AG09319 (cell line): ENCODE data around the gene WTAP.

Experiments used
- DNase-seq: peaks from one replicate; pipeline ENCODE4 v3.0.0-alpha.2; 2010; ENCODE audit warnings: low read depth; ENCODE audit errors: extremely low read depth
- CTCF ChIP-seq: IDR thresholded peaks from 2 replicates; pipeline ENCODE4 v1.5.1; 2011; ENCODE audit warnings: low read depth, mild to moderate bottlenecking, inconsistent platforms, low read length, moderate library complexity

WTAP gene

GRCh38 chr6:159682295-159682694 is 45.0 kb upstream of the WTAP start:
- TF ChIP-seq CTCF: no peak
- DNase-seq: no peak

- no peak for TF ChIP-seq CTCF
- DNase-seq: no peak
These were observed 44.5 kb upstream of the WTAP start for GRCh38 chr6:159682810-159683209.

- no peak for DNase-seq
- no peak for TF ChIP-seq CTCF
These were observed 43.3 kb upstream of the WTAP start for GRCh38 chr6:159684013-159684304.

GRCh38 chr6:159686040-159686439 is 41.3 kb upstream of the WTAP start:
- DNase-seq: no peak
- TF ChIP-seq CTCF: no peak

- TF ChIP-seq CTCF: no peak
- no peak for DNase-seq
These were observed 40.6 kb upstream of the WTAP start for GRCh38 chr6:159686703-159687102.

- no peak for DNase-seq
- TF ChIP-seq CTCF: no peak
These were observed 40.0 kb upstream of the WTAP start for GRCh38 chr6:159687341-159687740.

- no peak for TF ChIP-seq CTCF
These were observed 38.9 kb upstream of the WTAP start for GRCh38 chr6:159688266-159688905.

More at GRCh38 chr6:159688266-159688905, 38.9 kb upstream of the WTAP start:
- DNase-seq: no peak
